ENCODE data around the gene HBG2.

HBG2 gene

GRCh38 chr11:5226732-5227310 lies 27.8 kb downstream of the HBG2 start, which contains the start of gene HBB:
TSS of gene HBB (minus strand) at chr11:5227071. CDS start at chr11:5227021, 50 bp downstream.
- no peak for DNase-seq

- DNase-seq = no peak
Observed at GRCh38 chr11:5225480-5225871, 29.1 kb downstream of the HBG2 start.

- no peak for DNase-seq
Observed at GRCh38 chr11:5224538-5225479, 29.8 kb downstream of the HBG2 start.

- DNase-seq = no peak
Observed at GRCh38 chr11:5223686-5224085, 30.9 kb downstream of the HBG2 start.

- no peak for DNase-seq
Observed at GRCh38 chr11:5223146-5223545, 31.4 kb downstream of the HBG2 start.

- no peak for DNase-seq
Observed at GRCh38 chr11:5210376-5210885, 44.1 kb downstream of the HBG2 start.

- DNase-seq = no peak
Observed at GRCh38 chr11:5204787-5205186, 49.8 kb downstream of the HBG2 start.

GRCh38 chr11:5203366-5203765 lies 51.2 kb downstream of the HBG2 start:
- no peak for DNase-seq

All from stimulated activated naive CD4-positive, alpha-beta T cell (primary cell).